Neural crest cell (in vitro differentiated cells): ENCODE results near the gene PHF21B. TPM values are rescaled to one million over a fixed set of nuclear protein-coding genes. Genes with fewer than 3 reads are reported as not detected.

ENCODE experiments used
- DNase-seq: peaks from one replicate; pipeline ENCODE4 v3.0.0; 2021; ENCODE audit warnings: low read depth, mixed read lengths, low spot score
- H3K27ac Mint-ChIP-seq: one replicate; pipeline ENCODE4 v1.8.0; 2021; ENCODE audit warnings: mild to moderate bottlenecking, mixed read lengths; ENCODE audit not compliant: unreplicated experiment
- H3K27me3 Mint-ChIP-seq: 2 replicates; pipeline ENCODE4 v1.8.0; 2021; ENCODE audit warnings: low read depth, mild to moderate bottlenecking, mixed read lengths
- H3K36me3 Mint-ChIP-seq: 2 replicates; pipeline ENCODE4 v1.8.0; 2021; ENCODE audit warnings: low read depth, mild to moderate bottlenecking, mixed read lengths
- H3K4me1 Mint-ChIP-seq: 2 replicates; pipeline ENCODE4 v1.8.0; 2021; ENCODE audit warnings: mixed read lengths
- H3K4me3 Mint-ChIP-seq: one replicate; pipeline ENCODE4 v1.8.0; 2021; ENCODE audit warnings: mild to moderate bottlenecking, mixed read lengths
- H3K9me3 Mint-ChIP-seq: 2 replicates; pipeline ENCODE4 v1.8.0; 2021; ENCODE audit warnings: mixed read lengths
- total RNA-seq: library from RNA; stranded (reverse); gene quantifications from 2 replicates; pipeline ENCODE4 v1.2.1, GENCODE V29; 2021
- TF ChIP-seq, protein P1 (sequence below): fragments of 200-600 bp; sonication (generic); conservative IDR thresholded peaks from 2 replicates; pipeline ENCODE4 v1.5.0; 2021; ENCODE audit warnings: antibody characterized with exemption, mild to moderate bottlenecking

The PHF21B gene
- total RNA-seq, 1 donor from 2014 or later = 40.4 TPM

DNA sequence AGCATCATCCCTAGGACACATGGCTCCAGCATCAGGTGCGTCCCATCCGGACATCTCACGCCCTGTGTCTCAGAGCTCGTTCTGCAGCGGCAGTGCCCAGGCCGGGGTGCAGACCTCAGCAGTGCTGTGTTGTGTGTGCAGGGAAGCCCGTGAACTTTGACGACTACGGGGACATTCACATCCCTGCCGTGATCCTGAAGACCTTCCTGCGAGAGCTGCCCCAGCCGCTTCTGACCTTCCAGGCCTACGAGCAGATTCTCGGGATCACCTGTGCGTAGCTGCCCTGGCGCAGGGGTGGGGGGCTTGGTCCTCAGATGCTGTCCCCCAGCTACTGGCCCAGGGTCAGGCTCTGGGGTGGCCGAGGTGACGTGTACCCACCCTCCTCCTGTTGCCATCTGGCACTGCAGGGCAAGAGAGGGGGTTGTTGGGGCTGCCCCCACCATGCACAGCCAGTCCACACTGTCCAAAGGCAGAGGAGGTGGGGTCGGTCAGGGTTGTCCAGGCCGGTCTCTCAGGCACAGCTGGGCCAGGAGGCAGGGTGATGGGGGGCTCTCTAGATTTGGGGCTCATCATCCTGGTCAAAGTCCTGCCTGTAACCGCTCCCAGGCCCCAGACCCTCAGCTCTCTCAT is 160.9 kb downstream of the PHF21B start:
- peaks cover 3% of the 10 kb centered on the region for H3K9me3 Mint-ChIP-seq
- DNase-seq = no peak
- TF ChIP-seq, protein P1, sequence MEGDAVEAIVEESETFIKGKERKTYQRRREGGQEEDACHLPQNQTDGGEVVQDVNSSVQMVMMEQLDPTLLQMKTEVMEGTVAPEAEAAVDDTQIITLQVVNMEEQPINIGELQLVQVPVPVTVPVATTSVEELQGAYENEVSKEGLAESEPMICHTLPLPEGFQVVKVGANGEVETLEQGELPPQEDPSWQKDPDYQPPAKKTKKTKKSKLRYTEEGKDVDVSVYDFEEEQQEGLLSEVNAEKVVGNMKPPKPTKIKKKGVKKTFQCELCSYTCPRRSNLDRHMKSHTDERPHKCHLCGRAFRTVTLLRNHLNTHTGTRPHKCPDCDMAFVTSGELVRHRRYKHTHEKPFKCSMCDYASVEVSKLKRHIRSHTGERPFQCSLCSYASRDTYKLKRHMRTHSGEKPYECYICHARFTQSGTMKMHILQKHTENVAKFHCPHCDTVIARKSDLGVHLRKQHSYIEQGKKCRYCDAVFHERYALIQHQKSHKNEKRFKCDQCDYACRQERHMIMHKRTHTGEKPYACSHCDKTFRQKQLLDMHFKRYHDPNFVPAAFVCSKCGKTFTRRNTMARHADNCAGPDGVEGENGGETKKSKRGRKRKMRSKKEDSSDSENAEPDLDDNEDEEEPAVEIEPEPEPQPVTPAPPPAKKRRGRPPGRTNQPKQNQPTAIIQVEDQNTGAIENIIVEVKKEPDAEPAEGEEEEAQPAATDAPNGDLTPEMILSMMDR = no peak
- H3K27ac Mint-ChIP-seq = no peak overlapping the region
- H3K36me3 Mint-ChIP-seq = no peaks in the 10 kb centered on the region
- H3K4me1 Mint-ChIP-seq = no peaks in the 10 kb centered on the region
- no peaks in the 10 kb centered on the region for H3K27me3 Mint-ChIP-seq
- H3K4me3 Mint-ChIP-seq = no peak overlapping the region

- no peaks in the 10 kb centered on the region for H3K4me1 Mint-ChIP-seq
- H3K27me3 Mint-ChIP-seq = no peaks in the 10 kb centered on the region
- H3K36me3 Mint-ChIP-seq = no peaks in the 10 kb centered on the region
- TF ChIP-seq, protein P1 = no peak
- H3K9me3 Mint-ChIP-seq = peaks cover 3% of the 10 kb centered on the region
- peak overlapping the region; percentile 93 for H3K27ac Mint-ChIP-seq
- DNase-seq = no peak
- H3K4me3 Mint-ChIP-seq = no peak overlapping the region
These were observed 161.5 kb downstream of the PHF21B start for GRCh38 chr22:44848296-44848741.

DNA sequence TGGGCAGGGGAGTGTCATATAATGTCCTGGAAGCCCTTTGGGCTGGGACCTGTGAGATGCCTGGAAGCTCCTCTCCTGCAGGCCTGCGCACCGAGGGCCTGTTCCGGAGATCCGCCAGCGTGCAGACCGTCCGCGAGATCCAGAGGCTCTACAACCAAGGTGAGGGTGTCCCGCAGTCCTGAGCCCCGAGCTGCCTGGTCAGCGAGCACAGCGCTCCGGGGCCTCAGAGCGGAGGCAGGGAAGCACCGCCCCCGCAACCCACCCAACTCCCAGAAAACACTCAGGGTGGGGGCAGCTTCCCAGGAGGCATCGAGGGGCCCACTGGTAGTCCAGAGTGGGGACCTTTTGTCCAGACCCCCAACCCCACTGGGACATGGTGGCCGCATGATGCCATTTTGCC is 161.9 kb downstream of the PHF21B start:
- peaks cover 3% of the 10 kb centered on the region for H3K9me3 Mint-ChIP-seq
- no peaks in the 10 kb centered on the region for H3K36me3 Mint-ChIP-seq
- no peak overlapping the region for H3K27ac Mint-ChIP-seq
- no peaks in the 10 kb centered on the region for H3K27me3 Mint-ChIP-seq
- no peaks in the 10 kb centered on the region for H3K4me1 Mint-ChIP-seq
- TF ChIP-seq, protein P1 = no peak
- DNase-seq = no peak
- no peak overlapping the region for H3K4me3 Mint-ChIP-seq

- TF ChIP-seq, protein P1 = no peak
- Mint-ChIP-seq H3K27ac (no peak overlapping the region), H3K4me3 (no peak overlapping the region), H3K36me3 (no peaks in the 10 kb centered on the region), H3K9me3 (peaks cover 3% of the 10 kb centered on the region), H3K27me3 (no peaks in the 10 kb centered on the region), H3K4me1 (no peaks in the 10 kb centered on the region)
- no peak for DNase-seq
These were observed 162.4 kb downstream of the PHF21B start for GRCh38 chr22:44847380-44847779.

DNA sequence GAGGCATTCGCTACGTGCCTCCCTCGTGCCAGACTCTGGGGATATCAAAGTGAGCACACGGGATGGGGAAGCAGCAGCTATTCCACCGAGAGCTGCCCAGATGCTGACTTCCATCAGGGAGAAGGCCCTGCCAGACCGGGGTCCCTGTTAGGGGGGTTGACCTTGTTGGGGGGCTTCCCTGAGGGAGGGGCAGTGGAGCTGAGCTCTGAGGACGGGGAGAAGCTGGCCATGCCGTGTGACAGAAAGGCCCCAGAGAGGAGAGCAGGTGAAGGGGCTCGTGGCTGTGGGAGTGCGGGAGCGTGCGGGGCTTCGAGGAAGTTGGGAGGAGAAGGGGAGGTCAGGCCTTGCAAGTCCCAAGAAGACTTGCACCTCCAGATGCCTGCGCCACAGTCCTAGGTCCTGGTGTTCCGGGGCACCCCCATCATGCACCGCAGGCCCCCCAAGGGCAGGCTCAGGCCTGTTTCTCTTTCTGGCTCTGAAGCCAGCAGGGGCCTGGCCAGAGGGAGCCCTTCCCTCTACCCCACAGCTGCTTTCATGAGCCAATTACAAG is 163.0 kb downstream of the PHF21B start:
- Mint-ChIP-seq H3K27ac (peak overlapping the region; percentile 57), H3K4me1 (no peaks in the 10 kb centered on the region), H3K27me3 (no peaks in the 10 kb centered on the region), H3K4me3 (no peak overlapping the region), H3K36me3 (no peaks in the 10 kb centered on the region), H3K9me3 (peaks cover 3% of the 10 kb centered on the region)
- TF ChIP-seq, protein P1 = no peak
- DNase-seq = no peak
